ENCODE results near the gene FHOD3. TPM values are rescaled to one million over a fixed set of nuclear protein-coding genes. Genes with fewer than 3 reads are reported as not detected.

Gene FHOD3
- total and polyA plus RNA-seq, 2 of the 8 experiments (the other 6 are each of a cell fraction or from before 2014, with no cell fraction given): 9.7 to 10.5 TPM

DNA sequence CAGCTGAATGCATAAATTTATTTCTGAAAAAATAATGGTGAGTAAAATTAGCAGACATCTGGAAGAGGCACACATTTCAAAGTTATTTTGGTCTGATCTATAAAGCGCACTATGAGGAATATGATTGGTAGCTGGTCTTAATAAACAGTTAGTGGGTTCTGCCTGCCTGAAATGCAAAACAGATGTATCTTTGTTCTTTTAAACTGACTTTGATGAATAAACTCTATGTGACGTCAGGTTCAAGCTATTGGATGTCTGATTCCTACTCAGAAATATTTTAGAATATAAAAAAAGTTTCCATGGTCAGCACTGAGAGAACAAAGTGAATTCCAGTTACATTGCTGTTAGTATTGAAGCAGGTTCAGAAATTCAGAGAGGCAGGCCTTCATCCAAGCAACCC, 394.9 kb downstream of the FHOD3 start:
- DNase-seq (ENCODE audit: low read depth in 1 of 2, low spot score in 2 of 2): no peak
- POLR2A ChIA-PET (ENCODE audit: partially characterized antibody): no interaction called here
- H4K20me1 ChIP-seq (replicated peaks in 1 of 2; ENCODE audit: control insufficient read depth in 1 of 2, insufficient read depth in 2 of 2, low read length in 2 of 2): no peaks in the 10 kb centered on the region

More for the DNA sequence above, 394.9 kb downstream of the FHOD3 start:
- Histone ChIP-seq H3K79me1 (ENCODE audit: low read depth, low read length) (no peaks in the 10 kb centered on the region), H4K91ac (replicated peaks; ENCODE audit: insufficient read length, low read length) (no peak overlapping the region), H4K5ac (ENCODE audit: insufficient read length, low read depth, low read length) (no peak overlapping the region), H2BK120ac (replicated peaks; ENCODE audit: low read depth, low read length) (no peak overlapping the region), H3K56ac (replicated peaks; ENCODE audit: insufficient read length, low read depth, low read length) (no peak overlapping the region), H3K4me3 (ENCODE audit: extremely low read depth in 1 of 4, insufficient read depth in 2 of 4, low read depth in 3 of 4, low read length in 4 of 4) (no peak overlapping the region), H3K9ac (replicated peaks in 1 of 4; ENCODE audit: extremely low read depth in 1 of 4, low read depth in 3 of 4, low read length in 3 of 4) (no peak overlapping the region), H2AFZ (ENCODE audit: low read length) (no peak overlapping the region), H2AK5ac (ENCODE audit: low read depth, low read length) (no peak overlapping the region), H2BK5ac (ENCODE audit: low read depth, low read length) (no peak overlapping the region), H2BK20ac (ENCODE audit: low read length) (no peak overlapping the region), H2BK12ac (ENCODE audit: low read depth, low read length) (no peak overlapping the region), H2BK15ac (ENCODE audit: low read length) (no peak overlapping the region), H3K23ac (ENCODE audit: insufficient read length) (no peak overlapping the region), H3K18ac (ENCODE audit: extremely low read depth, low read length) (no peak overlapping the region), H4K8ac (ENCODE audit: extremely low read depth, insufficient read depth, low read length) (no peak overlapping the region), H3K4me2 (ENCODE audit: insufficient read depth in 1 of 2, low read depth in 2 of 2, low read length in 2 of 2) (no peak overlapping the region), H3K23me2 (ENCODE audit: low read depth, low read length) (no peaks in the 10 kb centered on the region; the same call in 1 of the 2 replicates), H3K36me3 (ENCODE audit: control insufficient read depth in 2 of 4, insufficient read depth in 4 of 4, low read length in 3 of 4) (no peaks in the 10 kb centered on the region; a peak in 1 of 8 replicates), H3K27ac (ENCODE audit: low read depth, low read length) (no peak overlapping the region), H3K4me1 (replicated peaks in 1 of 4; ENCODE audit: control insufficient read depth in 3 of 4, insufficient read depth in 4 of 4, low read length in 3 of 4) (no peaks in the 10 kb centered on the region), H3K27me3 (replicated peaks in 1 of 4; ENCODE audit: control insufficient read depth in 3 of 4, extremely low read depth in 1 of 4, insufficient read depth in 3 of 4, low read length in 3 of 4) (no peaks in the 10 kb centered on the region), H3K14ac (ENCODE audit: insufficient read length) (no peak overlapping the region), H3K79me2 (ENCODE audit: control insufficient read depth in 1 of 2, insufficient read depth in 2 of 2, low read length in 2 of 2) (no peaks in the 10 kb centered on the region), H3K4ac (replicated peaks; ENCODE audit: insufficient read length, low read depth, low read length) (no peak overlapping the region), H3K9me3 (ENCODE audit: insufficient read depth in 2 of 2, low read depth in 1 of 2, low read length in 1 of 2) (no peaks in the 10 kb centered on the region)
- TF ChIP-seq EZH2 (IDR thresholded peaks at IDR 0.05; ENCODE audit: low read depth, low read length, severe bottlenecking) (no peak), FOSL1 (IDR thresholded peaks at IDR 0.05; ENCODE audit: insufficient read depth, low read depth, low read length) (no peak), EP300 (IDR thresholded peaks at IDR 0.05; ENCODE audit: borderline replicate concordance in 1 of 2, low read depth in 2 of 2, low read length in 2 of 2) (no peak), ASH2L (IDR thresholded peaks at IDR 0.05; ENCODE audit: low read length) (no peak), CEBPB (IDR thresholded peaks at IDR 0.05; ENCODE audit: low read depth, low read length) (no peak), MAFK (IDR thresholded peaks at IDR 0.05; ENCODE audit: low read depth, low read length) (no peak)
- CTCF ChIA-PET (ENCODE audit: partially characterized antibody): interaction anchor here (1.0 to 2.0 kb wide), 3 partner anchors 12 to 107 kb away, joined by 3 to 7 read pairs (median 6); no protein-coding TSS in a partner anchor
- WGBS, 2 experiments (ENCODE audit: extremely low coverage in 1 of 2, insufficient coverage in 1 of 2, insufficient read length in 1 of 2, insufficient replicate concordance in 2 of 2, low coverage in 1 of 2, low lambda C conversion rate in 2 of 2, missing lambda C conversion rate in 1 of 2): 98% methylated on average over 2 of the region's 2 CpGs; no CpG with 5 or more reads in 1 of the 2 experiments
- no peak for FAIRE-seq
